ENCODE results near the gene EGFR.

Gene EGFR

GRCh38 chr7:55250313-55250712 lies 231.5 kb downstream of the EGFR start:
- no peak for DNase-seq (ENCODE audit: low spot score)

DNA sequence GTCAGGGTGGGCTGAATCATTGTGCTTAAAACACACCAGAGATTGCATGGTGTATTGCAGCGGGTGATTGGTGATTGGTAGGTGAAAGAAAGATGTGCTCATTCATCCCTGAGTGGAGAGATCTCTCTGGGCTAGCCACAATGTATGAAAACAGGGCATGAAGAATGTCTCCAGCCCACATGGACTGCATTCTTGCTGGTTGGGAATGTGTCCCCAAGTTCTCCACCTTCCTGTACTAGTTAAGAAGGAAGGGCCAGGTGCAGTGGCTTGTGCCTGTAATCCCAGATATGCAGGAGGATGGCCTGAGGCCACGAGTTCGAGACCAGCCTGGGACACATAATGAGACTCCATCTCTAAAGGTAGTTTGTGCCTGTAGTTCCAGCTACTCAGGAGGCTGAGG lies 232.5 kb downstream of the EGFR start:
- no peak for DNase-seq (ENCODE audit: low spot score)

DNA sequence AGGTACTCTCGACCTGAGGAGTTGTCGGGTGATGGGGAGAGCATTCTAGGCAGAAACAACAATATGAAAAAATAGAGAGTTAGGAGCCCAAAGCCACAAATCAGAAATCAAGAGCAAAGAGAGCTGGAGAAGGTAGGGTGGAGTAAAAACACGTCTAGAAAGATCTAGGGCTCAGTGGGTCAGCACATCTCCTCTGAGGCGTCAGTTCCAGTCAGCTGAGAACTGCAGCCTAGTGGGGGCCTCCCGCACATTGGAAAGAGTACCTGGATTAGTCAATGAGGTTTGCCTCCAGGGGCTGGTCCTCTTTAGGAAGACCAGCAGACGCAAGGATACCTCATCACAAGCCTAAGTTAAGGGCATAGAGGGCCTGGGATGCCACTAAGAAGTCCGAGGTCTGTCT lies 233.1 kb downstream of the EGFR start:
- DNase-seq (ENCODE audit: low spot score) = no peak

GRCh38 chr7:55252386-55252785 lies 233.6 kb downstream of the EGFR start:
- DNase-seq (ENCODE audit: low spot score) = no peak

DNA sequence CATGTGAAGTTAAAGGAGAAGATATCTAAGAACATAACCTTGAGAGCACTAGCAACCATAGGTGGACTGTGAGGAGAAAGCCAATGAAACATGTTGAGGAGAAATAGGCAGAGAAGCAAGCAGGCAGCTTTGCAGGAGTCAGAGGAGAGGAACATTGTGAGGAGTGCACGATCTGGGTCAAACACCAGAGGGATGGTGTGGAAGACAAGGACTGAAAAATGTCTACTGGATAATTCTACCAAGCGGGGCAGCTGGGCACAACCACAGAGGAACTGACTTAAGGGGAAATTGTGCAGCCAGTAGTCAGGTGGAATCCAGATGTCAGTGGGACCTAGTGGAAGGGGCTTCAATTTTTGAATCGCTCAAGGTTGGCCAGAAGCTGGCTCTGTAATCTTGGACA lies 234.4 kb downstream of the EGFR start:
- DNase-seq (ENCODE audit: low spot score) = no peak

GRCh38 chr7:55254242-55254595 lies 235.4 kb downstream of the EGFR start:
- DNase-seq (ENCODE audit: low spot score) = no peak

GRCh38 chr7:55254596-55255495 lies 236.0 kb downstream of the EGFR start:
- peak; percentile 73 for DNase-seq (ENCODE audit: low spot score)

DNA sequence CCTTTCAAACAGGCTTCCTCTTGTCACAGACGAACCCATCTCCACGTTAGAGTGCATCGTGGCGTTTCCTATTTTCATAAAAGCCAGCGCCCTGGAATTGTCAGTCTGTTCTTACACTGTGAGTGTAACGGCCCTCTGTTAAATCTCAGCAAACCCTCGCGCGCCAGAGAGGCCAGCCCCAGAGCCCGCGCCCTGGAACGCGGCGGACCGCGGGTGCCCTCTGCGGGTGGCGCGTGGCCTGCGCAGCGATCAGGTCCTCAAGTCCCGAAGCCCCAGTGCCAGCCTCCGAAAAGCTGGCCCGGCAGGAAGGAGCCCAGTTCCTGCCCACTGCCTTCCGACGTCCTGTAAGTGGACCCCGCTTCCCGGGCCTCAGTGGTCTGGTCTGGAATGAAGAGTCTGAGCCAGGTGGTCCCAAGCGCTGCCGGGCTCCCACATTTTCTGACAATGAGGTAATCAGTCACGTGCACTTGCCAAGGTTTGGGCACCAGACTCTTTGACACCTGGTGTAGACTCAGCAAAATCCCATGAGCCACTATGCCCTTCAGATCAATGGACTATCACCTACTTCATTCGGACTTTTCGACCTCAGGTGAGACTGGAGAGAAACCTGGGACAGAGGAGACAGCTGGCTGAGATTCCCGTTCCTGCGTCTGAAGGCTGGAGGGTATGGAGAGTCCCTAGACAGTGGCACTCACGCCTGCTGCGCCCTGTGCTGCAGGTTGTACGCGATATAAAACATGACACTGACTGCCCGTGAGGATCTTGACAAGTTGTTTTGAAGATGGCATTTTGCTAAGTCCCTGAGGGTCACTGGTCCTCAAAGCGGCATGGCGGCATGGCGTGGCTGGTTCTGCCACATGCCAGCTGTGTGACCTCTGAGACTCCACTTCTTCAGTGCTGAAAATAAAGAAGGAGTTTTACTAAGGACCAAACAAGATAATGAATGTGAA lies 237.0 kb downstream of the EGFR start:
- peak; percentile 73 for DNase-seq (ENCODE audit: low spot score)

- DNase-seq (ENCODE audit: low spot score) = no peak
Measured at GRCh38 chr7:55258631-55259030, 239.8 kb downstream of the EGFR start.

GRCh38 chr7:55260171-55260570 lies 241.4 kb downstream of the EGFR start:
- DNase-seq (ENCODE audit: low spot score) = no peak

DNA sequence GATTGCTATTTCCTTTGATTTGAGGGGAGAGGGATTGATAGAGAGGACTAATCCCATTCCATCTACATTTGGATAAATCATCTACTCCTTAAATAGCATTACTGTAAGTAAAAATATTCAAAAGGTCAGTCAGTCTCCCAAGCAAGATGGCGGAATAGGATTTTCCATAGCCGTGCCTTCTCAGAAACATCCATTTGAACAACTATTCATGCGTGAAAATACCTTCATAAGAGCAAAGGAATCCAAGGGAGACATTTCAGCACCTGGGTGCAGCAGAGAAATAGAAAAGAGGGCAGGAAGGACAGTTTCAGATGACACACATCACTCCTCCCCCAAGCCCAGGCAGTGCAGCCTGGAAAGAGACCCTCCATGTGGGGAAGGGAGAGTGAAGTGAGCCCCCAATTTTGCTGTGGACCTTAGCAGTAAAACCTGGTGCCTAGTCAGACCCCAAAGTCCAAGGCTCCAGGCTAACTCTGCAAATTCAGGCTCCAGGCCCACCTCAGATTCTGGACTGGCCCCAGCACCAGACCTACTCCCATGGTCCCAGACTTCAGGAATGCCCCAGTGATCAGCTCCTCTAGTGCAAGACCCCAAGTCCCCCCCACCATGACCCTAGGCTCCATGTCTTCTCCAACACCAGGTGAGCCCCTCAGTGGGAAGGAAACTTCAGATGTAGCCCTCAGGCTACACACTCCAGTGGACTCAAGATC lies 242.0 kb downstream of the EGFR start:
- DNase-seq (ENCODE audit: low spot score) = no peak
